SHP77 (cell line): ENCODE results near the gene GCLC.

Experiments used
- DNase-seq, 2 experiments: peaks; one replicate each; lab custom pipeline; 2025; lab: John Stamatoyannopoulos, UW

GCLC gene

DNA sequence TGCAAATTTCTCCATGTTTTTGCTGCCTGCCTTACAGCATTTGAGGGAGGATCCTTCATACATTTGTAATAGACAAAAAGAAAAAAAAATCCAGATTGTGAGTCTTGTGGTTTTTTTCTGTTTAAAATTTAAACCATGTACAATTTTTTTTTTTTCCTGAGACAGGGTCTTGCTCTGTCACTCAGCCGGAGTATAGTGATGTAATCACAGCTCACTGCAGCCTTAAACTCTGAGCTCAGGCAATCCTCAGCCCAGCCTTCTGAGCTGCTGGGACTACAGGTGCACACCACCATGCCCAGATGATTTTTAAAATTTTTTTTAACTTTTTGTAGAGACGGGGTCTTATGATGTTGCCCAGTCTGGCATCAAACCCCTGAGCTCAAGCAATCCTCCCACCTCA lies 97.0 kb downstream of the GCLC start:
- no peak for DNase-seq
